Astrocyte of the cerebellum (primary cell): ENCODE data around the gene OTOS.

Experiments
- DNase-seq: peaks from one replicate; pipeline ENCODE4 v3.0.0-alpha.2; 2011; ENCODE audit warnings: low read depth
- H3K4me3 ChIP-seq: 2 replicates; pipeline ENCODE4 v1.5.1; 2011; ENCODE audit warnings: mild to moderate bottlenecking, low read depth, low read length, moderate library complexity
- in situ Hi-C: cut with HindIII; loops from 2 replicates; pipeline ENCODE4 v1.10.0; 2017; ENCODE audit warnings: low sequenced_read_pairs
- TF ChIP-seq, protein P1 (sequence below): IDR thresholded peaks from 2 replicates; pipeline ENCODE4 v1.5.1; 2012; ENCODE audit warnings: low read length, low read depth, moderate library complexity, mild to moderate bottlenecking; ENCODE audit errors: missing control alignments

Gene OTOS

GRCh38 chr2:240129311-240129710 lies 11.1 kb downstream of the OTOS start:
- in situ Hi-C loops, result no loop called here
- no peak overlapping the region for H3K4me3 ChIP-seq
- TF ChIP-seq, protein P1, sequence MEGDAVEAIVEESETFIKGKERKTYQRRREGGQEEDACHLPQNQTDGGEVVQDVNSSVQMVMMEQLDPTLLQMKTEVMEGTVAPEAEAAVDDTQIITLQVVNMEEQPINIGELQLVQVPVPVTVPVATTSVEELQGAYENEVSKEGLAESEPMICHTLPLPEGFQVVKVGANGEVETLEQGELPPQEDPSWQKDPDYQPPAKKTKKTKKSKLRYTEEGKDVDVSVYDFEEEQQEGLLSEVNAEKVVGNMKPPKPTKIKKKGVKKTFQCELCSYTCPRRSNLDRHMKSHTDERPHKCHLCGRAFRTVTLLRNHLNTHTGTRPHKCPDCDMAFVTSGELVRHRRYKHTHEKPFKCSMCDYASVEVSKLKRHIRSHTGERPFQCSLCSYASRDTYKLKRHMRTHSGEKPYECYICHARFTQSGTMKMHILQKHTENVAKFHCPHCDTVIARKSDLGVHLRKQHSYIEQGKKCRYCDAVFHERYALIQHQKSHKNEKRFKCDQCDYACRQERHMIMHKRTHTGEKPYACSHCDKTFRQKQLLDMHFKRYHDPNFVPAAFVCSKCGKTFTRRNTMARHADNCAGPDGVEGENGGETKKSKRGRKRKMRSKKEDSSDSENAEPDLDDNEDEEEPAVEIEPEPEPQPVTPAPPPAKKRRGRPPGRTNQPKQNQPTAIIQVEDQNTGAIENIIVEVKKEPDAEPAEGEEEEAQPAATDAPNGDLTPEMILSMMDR, result no peak
- DNase-seq, result no peak

DNA sequence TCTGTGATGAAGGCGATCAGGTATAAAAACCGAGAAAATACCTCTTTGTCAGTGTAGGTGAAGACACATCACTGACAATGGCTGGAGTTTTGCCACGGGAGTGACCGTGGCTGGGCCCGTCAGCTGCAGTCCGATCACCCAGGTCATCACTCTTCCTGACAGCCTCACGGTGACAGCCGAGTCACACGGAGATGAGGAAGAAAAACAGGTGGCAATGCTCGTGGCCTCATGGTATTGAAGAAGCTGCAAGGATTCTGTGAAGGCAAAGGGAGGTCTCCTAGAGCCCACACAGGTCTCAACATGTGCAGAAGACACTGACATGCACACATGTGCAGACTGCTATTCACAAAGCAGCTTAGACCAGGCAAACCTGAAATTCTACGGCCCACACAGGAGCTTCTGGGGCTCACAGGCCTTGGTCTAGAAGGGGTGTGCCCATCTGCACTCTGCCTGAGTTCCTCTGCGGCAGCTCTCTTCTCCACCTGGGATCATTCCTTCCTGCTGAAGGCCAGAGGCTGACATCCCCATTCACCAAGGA lies 11.8 kb downstream of the OTOS start:
- no peak overlapping the region for H3K4me3 ChIP-seq
- in situ Hi-C loops, result no loop called here
- TF ChIP-seq, protein P1, result no peak
- DNase-seq, result no peak

- no peak for DNase-seq
- TF ChIP-seq, protein P1, result no peak
- in situ Hi-C loops, result no loop called here
- H3K4me3 ChIP-seq, result no peak overlapping the region
These were observed 12.4 kb downstream of the OTOS start for GRCh38 chr2:240127911-240128607.

DNA sequence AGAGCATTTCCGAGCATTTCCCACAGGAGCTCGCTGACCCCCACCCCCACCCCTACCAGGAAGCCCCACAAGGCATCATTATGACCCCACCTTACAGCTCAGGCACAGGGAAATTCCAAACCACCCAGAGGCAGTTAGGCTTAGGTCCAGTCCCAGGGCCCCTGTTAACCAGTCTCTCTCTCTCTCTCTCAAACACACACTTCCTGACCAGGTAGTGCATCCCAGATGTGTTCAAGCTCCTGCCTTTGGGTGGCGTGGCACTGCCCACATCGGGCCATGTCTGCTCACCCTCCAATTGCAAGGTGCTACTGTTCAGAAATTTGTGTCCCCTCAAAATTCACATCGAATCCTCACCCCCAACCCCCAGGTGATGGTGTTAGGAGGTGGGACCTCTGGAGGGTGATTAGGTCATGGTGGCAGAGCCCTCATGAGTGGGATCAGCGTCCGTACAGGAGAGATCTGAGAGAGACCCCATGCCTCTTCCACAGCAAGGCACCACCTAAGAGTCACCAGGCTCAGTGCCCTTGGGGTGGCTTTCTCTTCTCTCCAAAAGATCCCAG lies 13.2 kb downstream of the OTOS start:
- TF ChIP-seq, protein P1, result no peak
- H3K4me3 ChIP-seq, result no peak overlapping the region
- in situ Hi-C loops, result no loop called here
- DNase-seq, result no peak

DNA sequence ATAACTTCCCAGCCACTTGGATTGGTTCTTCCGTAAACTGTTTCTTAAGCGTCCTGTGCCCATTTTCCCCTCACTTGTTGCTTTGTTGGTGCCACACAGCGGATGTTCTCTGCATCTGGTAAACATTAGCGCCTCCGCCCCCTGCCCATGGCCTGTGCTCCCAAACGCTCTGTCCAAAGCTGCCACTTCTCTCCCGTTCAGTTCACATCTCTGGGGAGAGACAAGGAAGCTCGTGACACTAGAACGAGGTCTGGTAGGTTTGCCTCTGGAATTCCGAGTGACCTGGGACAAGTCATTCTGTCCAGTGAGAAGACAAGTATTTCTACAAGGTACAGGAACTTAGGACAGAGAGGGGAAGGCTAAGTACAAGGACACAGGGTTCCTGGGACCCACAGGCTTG lies 13.7 kb downstream of the OTOS start:
- TF ChIP-seq, protein P1, result no peak
- DNase-seq, result no peak
- in situ Hi-C loops, result no loop called here
- no peak overlapping the region for H3K4me3 ChIP-seq

- DNase-seq, result no peak
- no peak overlapping the region for H3K4me3 ChIP-seq
- TF ChIP-seq, protein P1, result no peak
- in situ Hi-C loops, result no loop called here
These were observed 14.7 kb downstream of the OTOS start for GRCh38 chr2:240125742-240126141.
